Left renal pelvis (tissue), 4 donors: ENCODE results near the gene NOSIP. TPM values are rescaled to one million over a fixed set of nuclear protein-coding genes. Genes with fewer than 3 reads are reported as not detected.
A peak's percentile ranks its signal among the peaks of the same experiment; 100 is the strongest.
"Not testable (repeated sequence)": the region's sequence is repeated elsewhere in the genome, so short reads cannot be mapped to it uniquely, and the experiment has no call there.

Source experiments
- DNase-seq, 4 donors: peaks; one replicate each; pipeline ENCODE4 v3.0.0-alpha.2; 2013; ENCODE audit warnings: low read depth in 4 of 4, low spot score in 3 of 4
- polyA plus RNA-seq, 4 donors: library from polyadenylated mRNA; unstranded; fragments of 120-200 nt; gene quantifications; one replicate each; pipeline ENCODE4 v1.2.1, GENCODE V29; 2013; ENCODE audit not compliant: insufficient read length in 4 of 4

The NOSIP gene
- 10 to 100 TPM; 46.1 to 75.0 (median 57.6) TPM for polyA plus RNA-seq

DNA sequence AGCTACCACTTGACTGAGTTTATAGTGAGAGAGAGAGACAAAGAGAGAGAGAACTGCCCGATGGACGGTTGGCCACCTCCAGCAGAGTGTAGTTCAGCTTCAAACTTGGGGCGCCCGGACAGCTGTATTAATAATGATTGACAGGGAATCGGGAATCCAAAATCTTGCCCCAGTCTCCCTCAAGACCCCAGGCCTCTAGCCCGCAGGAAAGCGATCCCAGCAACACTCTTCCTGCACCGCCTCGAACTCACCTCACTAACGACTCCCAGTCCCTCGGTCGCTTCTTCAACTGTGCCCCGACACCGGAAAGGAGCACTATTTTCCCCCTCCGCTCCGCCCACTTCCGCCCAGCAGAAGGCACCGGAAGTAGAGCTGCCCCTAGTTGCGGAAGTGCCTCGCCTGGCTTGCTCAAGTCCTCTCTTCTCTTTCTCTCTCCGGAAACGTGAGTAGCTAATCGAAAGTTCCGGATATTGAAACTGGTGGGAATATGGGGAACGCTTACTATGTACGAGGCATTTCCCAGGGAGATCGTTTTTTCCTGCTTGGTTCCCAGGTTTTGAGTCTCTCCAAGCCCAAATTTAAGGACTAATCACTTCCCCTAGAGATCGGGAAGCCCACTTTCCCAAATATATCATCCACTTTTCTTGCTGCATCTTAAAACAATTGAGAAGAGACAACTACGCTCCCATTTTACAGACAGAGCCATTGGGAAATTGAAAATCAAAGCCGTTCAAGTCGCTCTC, at the start of gene NOSIP:
NOSIP (minus strand) TSS at position 293 of the 743 bp plus-strand sequence. CDS start 19,865 bp downstream, outside the sequence.
- peak; percentile 85 to 94 (median 93) for DNase-seq

DNA sequence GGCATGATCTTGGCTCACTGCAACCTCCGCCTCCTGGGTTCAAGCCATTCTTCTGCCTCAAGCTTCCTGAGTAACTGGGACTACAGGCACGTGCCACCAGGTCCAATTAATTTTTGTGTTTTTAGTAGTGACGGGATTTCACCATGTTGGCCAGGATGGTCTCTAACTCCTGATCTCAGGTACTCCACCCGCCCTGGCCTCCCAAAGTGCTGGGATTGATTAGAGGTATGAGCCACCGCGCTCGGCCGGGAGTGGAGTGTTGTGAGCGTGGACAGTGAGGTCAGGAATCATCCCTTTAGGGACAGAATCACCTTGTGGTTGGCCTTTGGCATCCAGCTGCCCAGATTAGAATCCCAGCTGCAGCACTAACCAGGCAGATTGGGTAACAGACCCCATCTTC, 49.3 kb upstream of the NOSIP start:
- no peak for DNase-seq

DNA sequence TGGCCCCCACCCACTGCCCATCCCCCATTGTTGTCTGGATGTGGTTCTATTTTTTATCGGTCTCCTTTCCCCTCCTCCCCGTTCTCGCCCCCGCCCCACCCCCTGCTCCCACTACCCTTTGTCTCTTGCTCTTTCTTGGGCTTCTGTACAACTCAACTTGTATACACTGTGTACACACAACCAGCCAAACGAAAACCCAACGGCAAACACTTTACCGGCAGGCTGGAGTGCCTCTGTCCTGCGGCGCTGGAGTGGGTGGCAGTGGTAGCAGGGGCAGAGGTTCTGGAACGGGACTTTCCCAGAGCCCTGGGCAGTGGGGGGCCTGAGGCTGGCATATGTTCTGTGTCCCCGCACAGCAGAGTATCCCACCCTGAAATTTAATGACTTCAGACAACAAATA, 45.9 kb upstream of the NOSIP start:
- no peak for DNase-seq

GRCh38 chr19:49624967-49625910, 44.9 kb upstream of the NOSIP start:
- DNase-seq = no peak

DNA sequence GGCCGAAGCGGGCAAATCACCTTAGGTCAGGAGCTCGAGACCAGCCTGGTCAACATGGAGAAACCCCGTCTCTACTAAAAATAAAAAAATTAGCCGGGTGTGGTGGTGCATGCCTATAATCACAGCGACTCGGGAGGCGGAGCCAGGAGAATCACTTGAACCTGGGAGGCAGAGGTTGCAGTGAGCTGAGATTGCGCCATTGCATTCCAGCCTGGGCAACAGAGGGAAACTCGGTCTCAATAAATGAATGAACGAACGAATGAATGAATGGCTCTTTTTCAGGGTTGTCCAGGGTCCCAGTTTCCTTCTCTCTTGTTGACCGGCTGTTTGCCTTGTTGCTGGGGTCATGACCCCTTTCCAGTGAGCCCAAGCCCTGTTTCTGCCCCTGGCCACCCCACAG, 37.5 kb upstream of the NOSIP start:
- DNase-seq = not testable (repeated sequence)

DNA sequence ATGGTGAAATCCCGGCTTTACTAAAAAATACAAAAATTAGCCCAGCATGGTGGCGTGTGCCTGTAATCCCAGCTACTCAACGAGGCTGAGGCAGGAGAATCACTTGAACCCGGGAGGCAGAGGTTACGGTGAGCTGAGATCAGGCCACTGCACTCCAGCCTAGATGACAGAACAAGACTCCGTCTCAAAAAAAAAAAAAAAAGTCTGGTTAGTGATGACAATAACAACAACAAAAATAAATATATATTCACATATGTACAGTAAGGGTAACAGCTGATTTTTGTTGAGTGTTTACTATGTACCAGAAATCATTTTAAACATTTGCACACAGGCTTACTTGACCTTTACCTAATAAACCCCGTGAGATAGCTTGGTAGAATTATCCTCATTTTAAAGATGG, 36.6 kb upstream of the NOSIP start:
- DNase-seq = no peak

- no peak for DNase-seq
Observed at GRCh38 chr19:49616532-49616931, 36.2 kb upstream of the NOSIP start.

DNA sequence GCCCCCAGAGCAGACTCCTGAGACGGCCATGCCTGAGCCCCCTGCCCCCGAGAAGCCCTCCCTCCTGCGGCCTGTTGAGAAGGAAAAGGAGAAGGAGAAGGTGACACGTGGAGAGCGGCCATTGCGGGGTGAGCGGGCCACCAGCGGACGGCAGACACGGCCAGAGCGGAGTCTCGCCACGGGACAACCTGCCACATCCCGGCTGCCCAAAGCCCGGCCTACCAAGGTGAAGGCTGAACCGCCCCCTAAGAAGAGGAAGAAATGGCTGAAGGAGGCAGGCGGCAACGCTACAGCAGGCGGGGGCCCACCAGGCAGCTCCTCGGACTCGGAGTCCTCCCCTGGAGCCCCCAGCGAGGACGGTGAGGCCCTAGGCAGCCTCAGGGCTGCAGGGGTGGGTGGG, 35.5 kb upstream of the NOSIP start:
- DNase-seq = no peak

- no peak for DNase-seq
Observed at GRCh38 chr19:49614096-49614833, 33.9 kb upstream of the NOSIP start.

GRCh38 chr19:49613374-49613773, 33.0 kb upstream of the NOSIP start:
- DNase-seq = no peak

DNA sequence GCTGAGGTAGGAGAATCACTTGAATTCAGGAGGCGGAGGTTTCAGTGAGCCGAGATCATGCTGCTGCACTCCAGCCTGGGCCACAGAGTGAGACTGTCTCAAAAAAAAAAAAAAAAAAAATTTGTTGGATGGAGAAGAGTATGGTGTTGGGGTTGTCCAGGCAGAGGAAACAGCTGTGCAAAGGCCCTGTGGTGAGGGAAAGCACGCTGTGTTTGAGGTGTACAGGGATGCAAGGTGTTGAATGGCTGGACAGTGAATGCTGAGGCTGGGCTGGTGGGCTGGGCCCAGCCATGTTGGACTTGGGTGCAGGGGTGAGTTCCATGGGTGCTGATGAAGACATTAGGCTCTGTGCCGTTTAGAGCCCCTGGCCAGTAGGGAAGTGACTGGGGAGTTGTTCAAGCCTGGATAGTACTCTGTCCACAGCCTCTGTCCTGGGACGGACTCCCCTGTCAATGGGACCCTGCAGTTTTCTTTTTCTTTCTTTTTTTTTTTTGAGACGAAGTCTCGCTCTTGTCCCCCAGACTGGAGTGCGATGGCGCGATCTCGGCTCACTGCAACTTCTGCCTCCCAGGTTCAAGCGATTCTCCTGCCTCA, 29.2 kb upstream of the NOSIP start:
- no peak for DNase-seq

DNA sequence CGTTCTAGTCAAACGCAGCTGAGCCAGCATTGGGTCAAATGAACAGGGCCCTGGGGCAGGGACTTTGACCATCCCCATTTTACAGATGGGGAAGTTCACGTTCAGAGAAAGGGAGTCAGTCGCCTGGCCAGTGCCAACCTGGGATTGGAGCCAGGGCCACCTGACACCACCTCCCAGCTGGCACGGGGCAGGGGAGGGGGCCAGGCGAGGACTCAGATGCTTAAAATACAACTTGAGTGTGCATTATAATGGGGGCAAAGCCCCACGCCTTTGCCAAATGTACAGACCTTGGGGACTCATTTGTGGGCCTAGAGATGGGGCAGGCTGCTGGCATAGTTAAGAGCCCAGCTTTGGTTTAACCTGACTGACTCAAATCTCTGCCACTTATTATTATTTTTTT, 25.2 kb upstream of the NOSIP start:
- no peak for DNase-seq

DNA sequence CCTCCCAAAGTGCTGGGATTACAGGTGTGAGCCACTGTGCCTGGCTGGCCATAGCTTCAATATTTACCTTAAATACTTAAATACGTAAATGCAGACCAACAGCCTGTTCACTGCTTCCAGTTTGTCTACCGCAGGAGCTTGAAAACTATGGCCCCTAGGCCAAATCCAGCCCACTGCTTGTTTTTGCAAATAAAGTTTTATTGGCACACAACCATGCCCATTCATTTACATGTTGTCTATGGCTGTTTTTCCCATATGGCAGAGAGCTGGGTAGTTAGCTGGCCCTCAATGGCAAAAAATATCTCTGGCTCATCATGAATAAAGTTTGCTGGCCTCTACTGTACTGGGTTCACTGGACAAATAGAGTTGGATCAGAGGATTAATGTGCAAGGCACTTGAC, 22.4 kb upstream of the NOSIP start:
- DNase-seq = no peak

DNA sequence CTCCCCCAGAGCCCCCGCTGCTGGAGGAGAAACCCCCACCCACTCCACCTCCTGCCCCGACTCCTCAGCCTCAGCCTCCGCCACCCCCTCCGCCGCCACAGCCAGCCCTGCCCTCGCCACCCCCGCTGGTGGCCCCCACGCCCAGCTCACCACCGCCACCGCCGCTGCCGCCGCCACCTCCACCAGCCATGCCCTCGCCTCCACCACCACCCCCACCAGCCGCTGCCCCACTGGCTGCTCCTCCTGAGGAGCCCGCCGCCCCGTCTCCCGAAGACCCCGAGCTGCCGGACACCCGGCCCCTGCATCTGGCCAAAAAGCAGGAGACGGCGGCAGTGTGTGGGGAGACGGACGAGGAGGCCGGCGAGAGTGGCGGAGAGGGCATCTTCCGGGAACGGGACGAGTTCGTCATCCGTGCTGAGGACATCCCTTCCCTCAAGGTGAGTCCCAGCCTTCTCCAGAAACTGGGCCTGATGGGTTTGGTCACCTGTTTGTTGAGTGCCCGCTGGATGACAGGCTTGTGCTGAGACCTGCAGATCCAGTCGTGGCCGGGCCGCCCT, 21.2 kb upstream of the NOSIP start:
- DNase-seq = no peak

GRCh38 chr19:49599378-49600295, 19.3 kb upstream of the NOSIP start:
- no peak for DNase-seq

- no peak for DNase-seq
Observed at GRCh38 chr19:49597703-49597974, 17.3 kb upstream of the NOSIP start.

DNA sequence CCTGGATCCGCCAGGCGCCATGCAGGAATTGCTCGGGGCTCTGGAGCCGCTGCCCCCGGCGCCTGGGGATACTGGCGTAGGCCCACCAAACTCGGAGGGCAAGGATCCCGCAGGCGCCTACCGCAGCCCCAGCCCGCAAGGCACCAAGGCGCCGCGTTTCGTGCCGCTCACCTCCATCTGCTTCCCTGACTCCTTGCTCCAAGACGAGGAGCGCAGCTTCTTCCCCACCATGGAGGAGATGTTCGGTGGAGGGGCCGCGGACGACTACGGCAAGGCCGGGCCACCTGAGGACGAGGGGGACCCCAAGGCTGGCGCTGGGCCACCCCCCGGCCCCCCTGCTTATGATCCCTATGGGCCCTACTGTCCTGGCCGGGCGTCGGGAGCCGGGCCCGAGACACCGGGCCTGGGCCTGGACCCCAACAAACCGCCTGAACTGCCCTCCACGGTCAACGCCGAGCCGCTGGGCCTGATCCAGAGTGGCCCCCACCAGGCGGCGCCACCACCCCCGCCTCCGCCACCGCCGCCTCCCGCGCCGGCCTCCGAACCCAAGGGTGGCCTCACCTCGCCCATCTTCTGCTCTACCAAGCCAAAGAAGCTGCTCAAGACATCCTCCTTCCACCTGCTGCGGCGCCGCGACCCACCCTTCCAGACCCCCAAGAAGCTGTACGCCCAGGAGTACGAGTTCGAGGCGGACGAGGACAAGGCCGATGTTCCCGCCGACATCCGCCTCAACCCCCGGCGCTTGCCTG, 16.8 kb upstream of the NOSIP start:
- DNase-seq = no peak

DNA sequence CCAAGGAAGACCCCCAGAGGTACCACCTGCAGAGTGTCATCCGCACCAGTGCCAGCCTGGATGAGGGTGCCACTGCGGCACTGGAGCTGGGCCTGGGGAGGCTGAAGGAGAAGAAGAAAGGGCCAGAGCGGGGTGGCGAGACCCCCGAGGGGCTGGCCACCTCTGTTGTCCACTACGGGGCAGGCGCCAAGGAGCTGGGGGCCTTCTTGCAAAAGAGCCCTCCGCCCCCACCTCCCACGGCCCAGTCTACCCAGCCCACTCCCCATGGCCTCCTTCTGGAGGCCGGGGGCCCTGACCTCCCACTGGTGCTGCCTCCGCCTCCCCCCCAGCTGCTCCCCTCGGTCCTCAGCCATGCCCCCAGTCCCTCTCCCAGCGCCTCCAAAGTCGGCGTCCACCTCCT, 16.1 kb upstream of the NOSIP start:
- DNase-seq = no peak
